Chondrocyte (in vitro differentiated cells): Measurements from ENCODE around the gene NFASC. TPM values are rescaled to one million over a fixed set of nuclear protein-coding genes. Genes with fewer than 3 reads are reported as not detected.

Experiments
- DNase-seq: peaks from one replicate; pipeline ENCODE4 v3.0.0; 2021; ENCODE audit warnings: mixed read lengths, low spot score
- H3K27ac Mint-ChIP-seq: one replicate; pipeline ENCODE4 v1.8.0; 2021; ENCODE audit warnings: mild to moderate bottlenecking, moderate library complexity, mixed read lengths; ENCODE audit not compliant: unreplicated experiment
- H3K27me3 Mint-ChIP-seq: 2 replicates; pipeline ENCODE4 v1.8.0; 2021; ENCODE audit warnings: low read depth, mixed read lengths
- H3K36me3 Mint-ChIP-seq: 2 replicates; pipeline ENCODE4 v1.8.0; 2021; ENCODE audit warnings: low read depth, mixed read lengths
- H3K4me1 Mint-ChIP-seq: 2 replicates; pipeline ENCODE4 v1.8.0; 2021; ENCODE audit warnings: low read depth, mild to moderate bottlenecking, mixed read lengths
- H3K4me3 Mint-ChIP-seq: one replicate; pipeline ENCODE4 v1.8.0; 2021; ENCODE audit warnings: mild to moderate bottlenecking, moderate library complexity, mixed read lengths; ENCODE audit not compliant: unreplicated experiment
- H3K9me3 Mint-ChIP-seq: 2 replicates; pipeline ENCODE4 v1.8.0; 2021; ENCODE audit warnings: low read depth, mixed read lengths
- total RNA-seq: library from RNA; stranded (reverse); gene quantifications from 3 replicates; pipeline ENCODE4 v1.2.1, GENCODE V29; 2021
- TF ChIP-seq, protein P1 (sequence below): fragments of 200-600 bp; sonication (generic); IDR thresholded peaks from 2 replicates; pipeline ENCODE4 v1.5.0; 2021; ENCODE audit warnings: antibody characterized with exemption, mild to moderate bottlenecking, moderate library complexity

Gene NFASC
- total RNA-seq, 1 donor from 2014 or later, result 0.20 TPM

GRCh38 chr1:204972426-204972825 is 101.8 kb downstream of the NFASC start:
- no peak for DNase-seq
- H3K27ac Mint-ChIP-seq, result no peak overlapping the region
- no peaks in the 10 kb centered on the region for H3K9me3 Mint-ChIP-seq
- peaks cover 24% of the 10 kb centered on the region for H3K27me3 Mint-ChIP-seq
- TF ChIP-seq, protein P1, sequence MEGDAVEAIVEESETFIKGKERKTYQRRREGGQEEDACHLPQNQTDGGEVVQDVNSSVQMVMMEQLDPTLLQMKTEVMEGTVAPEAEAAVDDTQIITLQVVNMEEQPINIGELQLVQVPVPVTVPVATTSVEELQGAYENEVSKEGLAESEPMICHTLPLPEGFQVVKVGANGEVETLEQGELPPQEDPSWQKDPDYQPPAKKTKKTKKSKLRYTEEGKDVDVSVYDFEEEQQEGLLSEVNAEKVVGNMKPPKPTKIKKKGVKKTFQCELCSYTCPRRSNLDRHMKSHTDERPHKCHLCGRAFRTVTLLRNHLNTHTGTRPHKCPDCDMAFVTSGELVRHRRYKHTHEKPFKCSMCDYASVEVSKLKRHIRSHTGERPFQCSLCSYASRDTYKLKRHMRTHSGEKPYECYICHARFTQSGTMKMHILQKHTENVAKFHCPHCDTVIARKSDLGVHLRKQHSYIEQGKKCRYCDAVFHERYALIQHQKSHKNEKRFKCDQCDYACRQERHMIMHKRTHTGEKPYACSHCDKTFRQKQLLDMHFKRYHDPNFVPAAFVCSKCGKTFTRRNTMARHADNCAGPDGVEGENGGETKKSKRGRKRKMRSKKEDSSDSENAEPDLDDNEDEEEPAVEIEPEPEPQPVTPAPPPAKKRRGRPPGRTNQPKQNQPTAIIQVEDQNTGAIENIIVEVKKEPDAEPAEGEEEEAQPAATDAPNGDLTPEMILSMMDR, result no peak
- no peaks in the 10 kb centered on the region for H3K36me3 Mint-ChIP-seq
- H3K4me1 Mint-ChIP-seq, result peaks cover 8% of the 10 kb centered on the region
- no peak overlapping the region for H3K4me3 Mint-ChIP-seq

GRCh38 chr1:204973449-204973848 is 102.8 kb downstream of the NFASC start:
- Mint-ChIP-seq H3K27ac (no peak overlapping the region), H3K27me3 (peaks cover 23% of the 10 kb centered on the region), H3K9me3 (no peaks in the 10 kb centered on the region), H3K4me1 (peaks cover 8% of the 10 kb centered on the region), H3K4me3 (no peak overlapping the region), H3K36me3 (no peaks in the 10 kb centered on the region)
- DNase-seq, result no peak
- TF ChIP-seq, protein P1, result no peak

DNA sequence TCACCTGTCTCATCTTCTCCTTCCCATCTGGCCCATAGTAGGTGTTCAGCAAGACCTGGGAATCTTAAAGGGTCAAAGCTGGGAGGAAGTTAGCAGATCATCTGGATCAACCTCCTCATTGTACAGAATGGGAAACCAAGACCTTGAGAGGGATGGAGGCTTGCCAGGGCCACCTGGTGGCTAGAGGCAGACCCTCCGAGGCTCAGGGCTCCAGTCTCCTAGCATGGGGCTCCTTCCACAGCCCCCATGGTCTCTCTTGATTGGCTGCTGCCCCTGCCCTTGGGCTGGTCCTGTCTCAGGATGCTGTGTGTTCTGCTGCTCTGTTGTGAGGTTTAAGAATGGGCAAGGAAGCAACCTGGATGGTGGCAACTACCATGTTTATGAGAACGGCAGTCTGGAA is 103.7 kb downstream of the NFASC start:
- peaks cover 19% of the 10 kb centered on the region for H3K27me3 Mint-ChIP-seq
- no peaks in the 10 kb centered on the region for H3K36me3 Mint-ChIP-seq
- H3K4me1 Mint-ChIP-seq, result peaks cover 8% of the 10 kb centered on the region
- TF ChIP-seq, protein P1, result no peak
- no peaks in the 10 kb centered on the region for H3K9me3 Mint-ChIP-seq
- no peak overlapping the region for H3K4me3 Mint-ChIP-seq
- no peak for DNase-seq
- H3K27ac Mint-ChIP-seq, result no peak overlapping the region

DNA sequence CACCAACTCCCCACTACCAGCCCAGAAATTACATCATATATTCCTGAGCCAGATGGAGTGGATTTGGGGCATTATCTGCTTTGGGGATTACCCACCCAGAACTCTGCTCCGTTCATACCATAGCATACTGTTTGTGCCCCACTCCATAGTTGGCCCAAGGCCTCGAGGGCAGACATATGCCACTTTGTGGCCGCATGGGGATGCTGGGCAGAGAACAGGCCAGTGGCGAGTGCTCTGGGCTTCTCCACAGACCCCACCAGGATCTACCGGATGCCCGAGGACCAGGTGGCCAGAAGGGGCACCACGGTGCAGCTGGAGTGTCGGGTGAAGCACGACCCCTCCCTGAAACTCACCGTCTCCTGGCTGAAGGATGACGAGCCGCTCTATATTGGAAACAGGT is 104.4 kb downstream of the NFASC start:
- H3K9me3 Mint-ChIP-seq, result no peaks in the 10 kb centered on the region
- TF ChIP-seq, protein P1, result no peak
- no peak for DNase-seq
- peaks cover 8% of the 10 kb centered on the region for H3K4me1 Mint-ChIP-seq
- peaks cover 19% of the 10 kb centered on the region for H3K27me3 Mint-ChIP-seq
- H3K27ac Mint-ChIP-seq, result no peak overlapping the region
- H3K4me3 Mint-ChIP-seq, result no peak overlapping the region
- no peaks in the 10 kb centered on the region for H3K36me3 Mint-ChIP-seq

DNA sequence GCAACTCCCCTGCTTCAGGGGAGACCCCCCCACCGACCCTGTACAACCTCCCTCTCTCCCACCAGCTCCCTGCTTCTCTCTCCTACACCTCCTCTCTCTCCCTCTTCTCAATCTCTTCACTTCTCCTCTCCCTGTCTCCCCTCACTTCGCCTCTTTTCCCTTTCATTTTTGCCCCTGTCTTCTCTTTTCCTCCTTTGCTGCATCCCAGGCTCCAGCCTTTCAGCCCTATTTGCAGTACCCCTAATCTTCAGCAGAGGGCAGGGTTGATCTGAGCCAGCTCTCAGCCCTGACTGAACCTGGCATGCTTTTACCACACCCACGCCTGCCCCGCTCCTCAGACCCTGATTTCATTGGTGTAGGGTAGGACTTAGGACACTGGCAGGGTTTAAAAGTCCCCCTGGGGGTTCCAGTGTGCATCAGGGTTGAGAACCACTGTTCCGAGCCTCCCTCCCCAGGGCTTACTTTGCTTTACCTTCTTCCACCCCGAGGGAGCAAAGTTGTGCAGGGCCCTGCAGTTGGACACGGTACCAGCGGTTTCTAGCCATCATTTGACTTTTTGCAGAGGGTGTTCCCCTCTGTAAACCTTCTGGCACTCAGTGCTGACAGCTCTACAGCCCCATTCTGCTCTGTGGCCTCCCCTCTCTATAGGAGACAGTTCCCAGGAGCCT is 105.0 kb downstream of the NFASC start:
- TF ChIP-seq, protein P1, result peak; percentile 85
- no peak overlapping the region for H3K4me3 Mint-ChIP-seq
- H3K9me3 Mint-ChIP-seq, result no peaks in the 10 kb centered on the region
- H3K36me3 Mint-ChIP-seq, result no peaks in the 10 kb centered on the region
- peaks cover 18% of the 10 kb centered on the region for H3K27me3 Mint-ChIP-seq
- peaks cover 15% of the 10 kb centered on the region for H3K4me1 Mint-ChIP-seq
- no peak for DNase-seq
- no peak overlapping the region for H3K27ac Mint-ChIP-seq
